ENCODE measurements around the gene ACER1.

Gene ACER1

DNA sequence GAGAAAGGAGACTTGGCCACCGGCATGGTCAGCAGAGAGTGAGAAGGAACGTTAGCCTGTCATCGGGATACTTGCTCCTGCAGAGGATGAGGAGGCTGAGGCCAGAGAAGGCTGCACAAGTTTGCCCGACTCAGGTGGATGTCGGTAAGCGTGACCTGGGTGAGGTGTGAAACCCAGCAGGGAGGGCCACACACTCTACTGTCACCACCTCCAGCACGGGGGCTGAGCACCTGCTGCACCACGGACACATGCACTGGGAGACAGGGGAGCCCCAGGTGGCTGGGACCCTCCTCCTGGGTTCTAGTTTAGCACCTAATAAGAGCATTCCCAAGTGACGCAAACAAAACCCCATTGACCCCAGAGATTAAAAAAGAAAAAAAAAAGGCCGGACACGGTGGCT is 70.9 kb downstream of the ACER1 start:
- H3K4me1 ChIP-seq (ENCODE audit: insufficient read depth, low read length), result peaks cover 14% of the 10 kb centered on the region
- peaks cover 17% of the 10 kb centered on the region for H3K36me3 ChIP-seq (ENCODE audit: insufficient read depth, low read length)
- H3K27me3 ChIP-seq (ENCODE audit: control insufficient read depth in 1 of 2, insufficient read depth in 2 of 2, low read length in 2 of 2), result no peaks in the 10 kb centered on the region
- no peaks in the 10 kb centered on the region for H3K9me3 ChIP-seq (ENCODE audit: low read length)
- no peak overlapping the region for H3K9ac ChIP-seq (ENCODE audit: low read length)
- H3K4me3 ChIP-seq (ENCODE audit: low read depth in 1 of 2, low read length in 2 of 2), result no peak overlapping the region
- H3K27ac ChIP-seq (ENCODE audit: low read depth, low read length), result no peak overlapping the region

DNA sequence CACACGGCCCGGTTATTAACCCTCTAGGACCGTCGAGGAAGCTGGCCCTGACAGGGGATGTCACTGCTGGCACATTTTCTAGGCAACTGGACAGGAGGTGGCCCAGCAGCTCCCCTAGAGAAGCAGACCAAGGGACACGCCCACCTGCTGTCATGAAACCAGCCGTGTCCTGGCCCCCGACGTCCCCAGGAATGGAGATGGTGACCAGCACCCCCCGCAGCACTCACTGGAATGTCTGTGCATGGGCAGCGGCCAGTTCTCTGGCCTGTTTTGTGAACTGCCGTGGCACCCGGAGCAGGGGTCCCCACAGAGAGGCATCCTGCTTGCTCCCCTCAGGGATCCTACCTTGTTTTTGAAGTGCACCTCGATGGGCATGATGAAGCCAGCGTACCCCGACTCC is 71.5 kb downstream of the ACER1 start:
- no peak overlapping the region for H3K9ac ChIP-seq (ENCODE audit: low read length)
- no peaks in the 10 kb centered on the region for H3K9me3 ChIP-seq (ENCODE audit: low read length)
- H3K27ac ChIP-seq (ENCODE audit: low read depth, low read length), result no peak overlapping the region
- no peak overlapping the region for H3K4me3 ChIP-seq (ENCODE audit: low read depth in 1 of 2, low read length in 2 of 2)
- H3K27me3 ChIP-seq (ENCODE audit: control insufficient read depth in 1 of 2, insufficient read depth in 2 of 2, low read length in 2 of 2), result no peaks in the 10 kb centered on the region
- peaks cover 14% of the 10 kb centered on the region for H3K4me1 ChIP-seq (ENCODE audit: insufficient read depth, low read length)
- peaks cover 15% of the 10 kb centered on the region for H3K36me3 ChIP-seq (ENCODE audit: insufficient read depth, low read length)

DNA sequence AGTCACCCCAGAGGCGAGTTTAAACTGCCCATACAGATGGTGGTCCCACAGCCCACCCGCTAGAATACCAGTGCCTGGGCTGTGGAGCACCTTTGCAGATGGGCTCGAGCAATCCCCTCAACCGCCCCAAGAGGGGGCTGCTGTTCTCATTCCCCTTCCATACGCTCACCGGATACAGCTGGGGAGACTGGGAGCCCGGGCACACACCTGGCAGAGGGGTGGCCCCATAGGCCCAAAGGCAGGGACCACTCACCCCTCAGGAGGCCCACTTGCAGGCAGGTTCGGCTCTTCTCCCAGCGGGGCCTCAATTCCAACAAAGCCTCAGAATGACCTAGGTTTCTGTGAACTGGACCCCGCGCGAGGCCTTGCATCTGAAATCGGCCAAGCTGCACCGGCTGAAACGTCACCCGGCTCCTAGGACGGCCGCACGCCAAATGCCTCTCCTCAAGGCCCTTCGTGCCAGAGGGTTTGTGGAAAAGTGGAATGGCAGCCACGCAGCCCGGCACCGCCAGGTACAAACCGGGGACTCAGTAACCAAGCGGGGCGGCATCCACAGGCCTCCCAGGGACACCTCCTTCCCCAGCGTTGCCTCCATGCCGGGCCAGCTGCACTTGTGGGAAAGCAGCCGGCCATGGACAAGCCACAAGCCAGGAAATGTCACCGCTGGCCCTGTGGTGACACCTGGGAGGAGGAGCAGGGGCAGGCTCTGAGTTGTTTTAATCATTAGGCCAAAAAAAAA is 72.3 kb downstream of the ACER1 start:
- peaks cover 14% of the 10 kb centered on the region for H3K4me1 ChIP-seq (ENCODE audit: insufficient read depth, low read length)
- H3K9ac ChIP-seq (ENCODE audit: low read length), result no peak overlapping the region
- no peak overlapping the region for H3K27ac ChIP-seq (ENCODE audit: low read depth, low read length)
- no peaks in the 10 kb centered on the region for H3K9me3 ChIP-seq (ENCODE audit: low read length)
- peaks cover 15% of the 10 kb centered on the region for H3K36me3 ChIP-seq (ENCODE audit: insufficient read depth, low read length)
- H3K4me3 ChIP-seq (ENCODE audit: low read depth in 1 of 2, low read length in 2 of 2), result no peak overlapping the region
- no peaks in the 10 kb centered on the region for H3K27me3 ChIP-seq (ENCODE audit: control insufficient read depth in 1 of 2, insufficient read depth in 2 of 2, low read length in 2 of 2)

DNA sequence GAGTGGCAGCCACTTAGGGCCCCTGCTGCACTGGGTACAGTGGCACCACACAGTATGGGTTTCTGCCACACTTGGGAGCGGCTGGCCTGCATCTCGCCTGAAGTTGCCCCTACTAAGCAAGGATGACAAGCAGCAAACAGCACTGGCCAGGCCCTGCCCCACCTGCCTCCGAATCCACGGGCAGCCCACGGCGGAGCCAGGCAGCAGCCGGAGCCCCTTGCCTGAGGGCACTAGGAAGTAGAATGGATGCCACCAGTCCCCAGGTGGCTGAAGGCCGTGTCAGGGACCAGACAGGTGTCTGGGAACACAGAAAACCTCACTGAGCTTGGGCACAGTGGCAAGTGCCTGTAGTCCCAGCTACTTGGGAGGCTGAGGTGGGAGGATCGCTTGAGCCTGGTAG is 73.0 kb downstream of the ACER1 start:
- Histone ChIP-seq H3K27me3 (ENCODE audit: control insufficient read depth in 1 of 2, insufficient read depth in 2 of 2, low read length in 2 of 2) (no peaks in the 10 kb centered on the region), H3K36me3 (ENCODE audit: insufficient read depth, low read length) (peaks cover 15% of the 10 kb centered on the region), H3K4me3 (ENCODE audit: low read depth in 1 of 2, low read length in 2 of 2) (no peak overlapping the region), H3K9ac (ENCODE audit: low read length) (no peak overlapping the region), H3K4me1 (ENCODE audit: insufficient read depth, low read length) (peaks cover 14% of the 10 kb centered on the region), H3K27ac (ENCODE audit: low read depth, low read length) (no peak overlapping the region), H3K9me3 (ENCODE audit: low read length) (no peaks in the 10 kb centered on the region)

DNA sequence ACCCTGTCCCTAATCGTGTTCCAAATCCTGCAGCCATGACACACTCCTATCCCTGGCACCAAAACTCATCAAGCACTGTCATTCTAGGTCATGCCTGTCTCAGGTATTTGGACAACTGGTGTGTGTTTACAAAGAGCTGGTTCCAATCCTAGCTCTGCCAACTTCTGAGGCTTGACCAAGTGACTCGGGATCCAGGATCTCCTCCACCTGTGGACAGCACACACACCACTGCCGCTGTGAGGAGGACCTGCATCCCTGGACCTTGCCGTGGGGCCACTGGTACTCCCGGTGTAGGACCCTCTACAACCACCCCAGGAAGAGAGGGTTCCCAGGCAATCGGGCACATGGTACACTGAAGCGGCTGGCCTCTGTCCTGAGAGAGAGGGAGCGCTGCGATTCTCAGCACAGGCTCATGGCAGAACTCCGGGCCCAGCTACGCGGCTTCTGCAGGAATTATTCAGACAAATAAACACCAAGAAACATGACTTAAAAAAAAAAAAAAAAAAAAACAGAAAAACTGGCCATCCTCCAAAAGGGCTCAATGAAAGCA is 74.0 kb downstream of the ACER1 start:
- peaks cover 15% of the 10 kb centered on the region for H3K36me3 ChIP-seq (ENCODE audit: insufficient read depth, low read length)
- H3K4me3 ChIP-seq (ENCODE audit: low read depth in 1 of 2, low read length in 2 of 2), result no peak overlapping the region
- no peaks in the 10 kb centered on the region for H3K27me3 ChIP-seq (ENCODE audit: control insufficient read depth in 1 of 2, insufficient read depth in 2 of 2, low read length in 2 of 2)
- peaks cover 14% of the 10 kb centered on the region for H3K4me1 ChIP-seq (ENCODE audit: insufficient read depth, low read length)
- no peaks in the 10 kb centered on the region for H3K9me3 ChIP-seq (ENCODE audit: low read length)
- no peak overlapping the region for H3K9ac ChIP-seq (ENCODE audit: low read length)
- H3K27ac ChIP-seq (ENCODE audit: low read depth, low read length), result peak overlapping the region; percentile 35

DNA sequence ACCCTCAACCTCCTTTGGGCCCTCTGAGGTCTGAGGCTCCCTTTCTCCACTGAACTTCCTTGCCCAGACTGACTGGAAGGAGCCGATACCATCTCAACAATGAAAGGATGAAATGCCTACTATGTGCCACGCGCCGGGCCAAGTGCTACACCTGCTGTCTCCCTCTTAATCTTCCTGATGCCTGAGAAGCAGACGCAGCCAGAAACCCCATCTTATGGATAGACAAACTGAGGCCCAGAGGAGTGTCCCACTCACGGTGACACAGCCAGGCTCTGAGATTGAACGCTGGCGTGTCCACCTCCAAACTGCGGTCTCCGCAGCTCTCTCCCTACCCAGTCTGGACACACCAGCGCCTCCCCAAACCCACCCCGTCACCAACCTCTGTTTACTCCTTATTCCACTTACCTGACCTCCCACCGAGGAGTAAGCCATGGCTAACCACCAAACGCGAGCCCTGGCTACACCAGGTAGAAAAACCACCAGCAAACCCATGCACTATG is 74.5 kb downstream of the ACER1 start:
- Histone ChIP-seq H3K36me3 (ENCODE audit: insufficient read depth, low read length) (peaks cover 15% of the 10 kb centered on the region), H3K27ac (ENCODE audit: low read depth, low read length) (no peak overlapping the region), H3K27me3 (ENCODE audit: control insufficient read depth in 1 of 2, insufficient read depth in 2 of 2, low read length in 2 of 2) (no peaks in the 10 kb centered on the region), H3K9me3 (ENCODE audit: low read length) (no peaks in the 10 kb centered on the region), H3K9ac (ENCODE audit: low read length) (no peak overlapping the region), H3K4me1 (ENCODE audit: insufficient read depth, low read length) (peaks cover 14% of the 10 kb centered on the region), H3K4me3 (ENCODE audit: low read depth in 1 of 2, low read length in 2 of 2) (no peak overlapping the region)
